ENCODE results near the gene MAP1LC3B2.

MAP1LC3B2 gene

DNA sequence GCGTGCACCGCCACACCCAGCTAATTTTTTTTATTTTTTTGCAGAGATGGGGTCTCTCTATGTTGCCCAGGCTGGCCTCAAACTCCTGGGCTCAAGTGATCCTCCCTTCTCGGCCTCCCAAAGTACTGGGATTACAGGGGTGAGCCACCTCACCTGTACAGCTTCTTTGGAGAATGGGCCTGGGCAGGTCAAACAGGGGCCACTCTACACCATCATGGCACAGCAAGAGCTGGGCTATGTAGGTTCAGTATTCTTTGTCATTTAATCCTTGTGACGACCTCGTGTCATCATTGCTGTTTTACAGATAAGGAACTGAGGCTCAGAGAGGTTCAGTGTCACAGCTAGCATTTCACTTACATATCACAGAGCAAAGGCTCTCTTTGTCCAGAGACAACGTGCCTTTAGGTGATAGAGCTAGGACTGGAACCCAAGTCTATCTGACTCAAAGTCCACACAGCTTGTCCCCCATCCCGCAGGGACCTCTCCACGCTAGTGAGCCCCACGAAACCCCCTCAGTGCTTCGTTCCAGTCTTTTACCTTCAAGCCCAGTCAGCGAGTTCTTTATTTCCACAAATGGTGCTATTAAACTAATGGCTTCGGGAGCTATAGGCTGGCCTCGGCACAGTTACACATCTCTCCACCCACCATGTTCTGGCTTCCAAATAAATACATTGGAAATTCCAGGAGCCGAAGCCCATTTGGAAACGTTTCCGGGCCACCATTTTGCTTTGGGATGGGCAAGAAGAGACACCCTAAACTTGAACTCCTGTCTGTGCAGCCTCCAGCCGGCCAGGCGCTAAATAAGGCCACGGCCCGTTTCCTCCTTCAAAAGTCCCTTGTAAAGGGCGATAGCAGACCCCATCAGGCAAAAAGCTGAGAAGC lies 660 bp upstream of the MAP1LC3B2 start:
- no peak for TF ChIP-seq CSDC2 (CRISPR knock-in tag; IDR thresholded peaks at IDR 0.05)
- TF ChIP-seq PPARA (CRISPR knock-in tag; IDR thresholded peaks at IDR 0.05; ENCODE audit: borderline replicate concordance): no peak
- no peak for TF ChIP-seq TCF4 (CRISPR knock-in tag; IDR thresholded peaks at IDR 0.05; ENCODE audit: borderline replicate concordance)
- no peak for TF ChIP-seq ISL1 (CRISPR knock-in tag; IDR thresholded peaks at IDR 0.05)
- no peak for ATAC-seq

DNA sequence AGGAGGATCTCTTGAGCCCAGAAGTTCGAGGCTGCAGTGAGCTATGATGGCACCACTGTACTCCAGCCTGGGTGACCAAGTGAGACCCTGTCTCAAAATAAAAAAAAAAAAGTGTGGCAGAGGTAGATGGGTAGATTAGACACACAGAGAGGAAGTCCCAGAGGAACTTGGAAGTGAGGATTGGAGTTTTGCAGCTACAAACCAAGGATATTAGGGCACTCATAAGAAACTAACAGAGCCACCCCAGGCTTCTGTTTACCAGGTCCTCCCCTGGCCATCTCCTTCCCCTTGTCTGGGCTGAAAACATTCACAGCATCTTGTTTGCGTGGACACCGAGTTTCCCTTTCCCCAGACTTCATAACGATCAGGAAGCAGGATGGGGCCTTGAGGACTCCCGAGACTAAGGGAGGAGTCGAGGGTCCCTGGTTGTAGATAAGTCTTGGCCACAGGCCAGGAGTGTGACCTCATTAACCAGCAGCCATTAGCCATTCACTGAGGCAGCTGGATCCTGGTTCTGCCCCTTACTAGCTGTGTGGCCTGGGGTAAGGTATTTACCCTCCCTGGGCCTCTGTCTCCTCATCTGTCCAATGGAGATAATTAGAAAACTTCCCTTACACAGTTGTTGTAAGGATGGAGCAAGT lies 2.1 kb downstream of the MAP1LC3B2 start:
- no peak for TF ChIP-seq ZNF70 (CRISPR knock-in tag; IDR thresholded peaks at IDR 0.05)
- TF ChIP-seq ZC3H10 (CRISPR knock-in tag; IDR thresholded peaks at IDR 0.05): no peak
- no peak for TF ChIP-seq SNAI2 (CRISPR knock-in tag; IDR thresholded peaks at IDR 0.05)
- TF ChIP-seq TCF4 (CRISPR knock-in tag; IDR thresholded peaks at IDR 0.05; ENCODE audit: borderline replicate concordance): no peak
- no peak for TF ChIP-seq ZNF565 (CRISPR knock-in tag; conservative IDR thresholded peaks at IDR 0.05; ENCODE audit: low read depth)
- TF ChIP-seq, protein P1, sequence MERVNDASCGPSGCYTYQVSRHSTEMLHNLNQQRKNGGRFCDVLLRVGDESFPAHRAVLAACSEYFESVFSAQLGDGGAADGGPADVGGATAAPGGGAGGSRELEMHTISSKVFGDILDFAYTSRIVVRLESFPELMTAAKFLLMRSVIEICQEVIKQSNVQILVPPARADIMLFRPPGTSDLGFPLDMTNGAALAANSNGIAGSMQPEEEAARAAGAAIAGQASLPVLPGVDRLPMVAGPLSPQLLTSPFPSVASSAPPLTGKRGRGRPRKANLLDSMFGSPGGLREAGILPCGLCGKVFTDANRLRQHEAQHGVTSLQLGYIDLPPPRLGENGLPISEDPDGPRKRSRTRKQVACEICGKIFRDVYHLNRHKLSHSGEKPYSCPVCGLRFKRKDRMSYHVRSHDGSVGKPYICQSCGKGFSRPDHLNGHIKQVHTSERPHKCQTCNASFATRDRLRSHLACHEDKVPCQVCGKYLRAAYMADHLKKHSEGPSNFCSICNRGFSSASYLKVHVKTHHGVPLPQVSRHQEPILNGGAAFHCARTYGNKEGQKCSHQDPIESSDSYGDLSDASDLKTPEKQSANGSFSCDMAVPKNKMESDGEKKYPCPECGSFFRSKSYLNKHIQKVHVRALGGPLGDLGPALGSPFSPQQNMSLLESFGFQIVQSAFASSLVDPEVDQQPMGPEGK (CRISPR knock-in tag; IDR thresholded peaks at IDR 0.05; ENCODE audit: borderline replicate concordance): no peak
- TF ChIP-seq, protein P2, sequence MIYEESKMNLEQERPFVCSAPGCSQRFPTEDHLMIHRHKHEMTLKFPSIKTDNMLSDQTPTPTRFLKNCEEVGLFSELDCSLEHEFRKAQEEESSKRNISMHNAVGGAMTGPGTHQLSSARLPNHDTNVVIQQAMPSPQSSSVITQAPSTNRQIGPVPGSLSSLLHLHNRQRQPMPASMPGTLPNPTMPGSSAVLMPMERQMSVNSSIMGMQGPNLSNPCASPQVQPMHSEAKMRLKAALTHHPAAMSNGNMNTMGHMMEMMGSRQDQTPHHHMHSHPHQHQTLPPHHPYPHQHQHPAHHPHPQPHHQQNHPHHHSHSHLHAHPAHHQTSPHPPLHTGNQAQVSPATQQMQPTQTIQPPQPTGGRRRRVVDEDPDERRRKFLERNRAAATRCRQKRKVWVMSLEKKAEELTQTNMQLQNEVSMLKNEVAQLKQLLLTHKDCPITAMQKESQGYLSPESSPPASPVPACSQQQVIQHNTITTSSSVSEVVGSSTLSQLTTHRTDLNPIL (CRISPR knock-in tag; IDR thresholded peaks at IDR 0.05; ENCODE audit: low read depth): no peak
- no peak for TF ChIP-seq ISL1 (CRISPR knock-in tag; IDR thresholded peaks at IDR 0.05)
- no peak for ATAC-seq

DNA sequence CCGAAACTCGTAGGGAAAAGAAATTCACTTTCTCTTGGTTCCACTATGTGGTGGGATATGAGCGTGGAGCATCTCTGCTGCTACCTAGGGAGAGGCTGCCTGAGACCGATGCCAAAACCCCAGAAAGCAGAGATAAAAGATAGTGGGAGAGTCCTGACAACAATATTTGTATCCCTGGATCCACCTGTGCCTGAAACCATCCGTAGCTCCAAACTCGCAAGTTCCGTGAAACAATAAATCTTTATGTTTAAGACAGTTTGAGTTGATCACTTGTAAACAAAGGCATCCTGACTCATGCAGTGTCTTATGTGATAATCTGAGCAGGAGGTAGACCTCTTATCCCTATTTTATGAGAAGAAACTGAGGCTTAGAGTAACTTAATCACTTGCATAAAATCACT lies 2.9 kb downstream of the MAP1LC3B2 start:
- no peak for ATAC-seq
- TF ChIP-seq OSR1 (CRISPR knock-in tag; IDR thresholded peaks at IDR 0.05) (no peak), ZNF70 (CRISPR knock-in tag; IDR thresholded peaks at IDR 0.05) (no peak), ARNTL (CRISPR knock-in tag; IDR thresholded peaks at IDR 0.05; ENCODE audit: borderline replicate concordance, low read depth) (no peak), RARB (CRISPR knock-in tag; IDR thresholded peaks at IDR 0.05) (no peak), GLIS3 (CRISPR knock-in tag; IDR thresholded peaks at IDR 0.05) (no peak), CSDC2 (CRISPR knock-in tag; IDR thresholded peaks at IDR 0.05) (no peak), ZFP30 (CRISPR knock-in tag; IDR thresholded peaks at IDR 0.05) (no peak)
- TF ChIP-seq, protein P3, sequence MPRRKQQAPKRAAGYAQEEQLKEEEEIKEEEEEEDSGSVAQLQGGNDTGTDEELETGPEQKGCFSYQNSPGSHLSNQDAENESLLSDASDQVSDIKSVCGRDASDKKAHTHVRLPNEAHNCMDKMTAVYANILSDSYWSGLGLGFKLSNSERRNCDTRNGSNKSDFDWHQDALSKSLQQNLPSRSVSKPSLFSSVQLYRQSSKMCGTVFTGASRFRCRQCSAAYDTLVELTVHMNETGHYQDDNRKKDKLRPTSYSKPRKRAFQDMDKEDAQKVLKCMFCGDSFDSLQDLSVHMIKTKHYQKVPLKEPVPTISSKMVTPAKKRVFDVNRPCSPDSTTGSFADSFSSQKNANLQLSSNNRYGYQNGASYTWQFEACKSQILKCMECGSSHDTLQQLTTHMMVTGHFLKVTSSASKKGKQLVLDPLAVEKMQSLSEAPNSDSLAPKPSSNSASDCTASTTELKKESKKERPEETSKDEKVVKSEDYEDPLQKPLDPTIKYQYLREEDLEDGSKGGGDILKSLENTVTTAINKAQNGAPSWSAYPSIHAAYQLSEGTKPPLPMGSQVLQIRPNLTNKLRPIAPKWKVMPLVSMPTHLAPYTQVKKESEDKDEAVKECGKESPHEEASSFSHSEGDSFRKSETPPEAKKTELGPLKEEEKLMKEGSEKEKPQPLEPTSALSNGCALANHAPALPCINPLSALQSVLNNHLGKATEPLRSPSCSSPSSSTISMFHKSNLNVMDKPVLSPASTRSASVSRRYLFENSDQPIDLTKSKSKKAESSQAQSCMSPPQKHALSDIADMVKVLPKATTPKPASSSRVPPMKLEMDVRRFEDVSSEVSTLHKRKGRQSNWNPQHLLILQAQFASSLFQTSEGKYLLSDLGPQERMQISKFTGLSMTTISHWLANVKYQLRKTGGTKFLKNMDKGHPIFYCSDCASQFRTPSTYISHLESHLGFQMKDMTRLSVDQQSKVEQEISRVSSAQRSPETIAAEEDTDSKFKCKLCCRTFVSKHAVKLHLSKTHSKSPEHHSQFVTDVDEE (CRISPR knock-in tag; IDR thresholded peaks at IDR 0.05): no peak
- TF ChIP-seq, protein P2 (CRISPR knock-in tag; IDR thresholded peaks at IDR 0.05; ENCODE audit: low read depth): no peak

DNA sequence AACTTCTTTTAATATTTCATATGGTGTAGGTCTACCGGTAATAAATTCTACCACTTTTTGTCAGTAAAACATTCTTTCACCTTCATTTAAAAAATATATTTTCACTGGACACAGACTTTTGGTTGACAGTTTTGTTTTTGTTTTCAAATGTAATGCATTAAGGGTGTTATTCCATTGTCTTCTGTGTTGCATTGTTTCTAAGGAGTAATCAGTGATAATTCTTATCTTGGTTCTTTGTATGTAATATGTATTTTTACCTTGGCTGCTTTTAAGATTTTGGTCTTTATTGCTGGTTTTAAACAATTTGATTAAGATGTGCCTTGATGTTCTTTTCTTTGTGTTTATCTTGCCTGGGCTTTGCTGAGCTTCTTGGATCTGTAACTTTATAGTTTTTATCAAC lies 4.1 kb downstream of the MAP1LC3B2 start:
- no peak for ATAC-seq
- TF ChIP-seq, protein P1 (CRISPR knock-in tag; IDR thresholded peaks at IDR 0.05; ENCODE audit: borderline replicate concordance): no peak
- TF ChIP-seq TOX (CRISPR knock-in tag; IDR thresholded peaks at IDR 0.05; ENCODE audit: borderline replicate concordance): no peak
- no peak for TF ChIP-seq ESRRG (CRISPR knock-in tag; IDR thresholded peaks at IDR 0.05)
- no peak for TF ChIP-seq ISL1 (CRISPR knock-in tag; IDR thresholded peaks at IDR 0.05)
- no peak for TF ChIP-seq RARB (CRISPR knock-in tag; IDR thresholded peaks at IDR 0.05)
- TF ChIP-seq ZFP30 (CRISPR knock-in tag; IDR thresholded peaks at IDR 0.05): no peak
- TF ChIP-seq ZNF565 (CRISPR knock-in tag; conservative IDR thresholded peaks at IDR 0.05; ENCODE audit: low read depth): no peak
- TF ChIP-seq, protein P4, sequence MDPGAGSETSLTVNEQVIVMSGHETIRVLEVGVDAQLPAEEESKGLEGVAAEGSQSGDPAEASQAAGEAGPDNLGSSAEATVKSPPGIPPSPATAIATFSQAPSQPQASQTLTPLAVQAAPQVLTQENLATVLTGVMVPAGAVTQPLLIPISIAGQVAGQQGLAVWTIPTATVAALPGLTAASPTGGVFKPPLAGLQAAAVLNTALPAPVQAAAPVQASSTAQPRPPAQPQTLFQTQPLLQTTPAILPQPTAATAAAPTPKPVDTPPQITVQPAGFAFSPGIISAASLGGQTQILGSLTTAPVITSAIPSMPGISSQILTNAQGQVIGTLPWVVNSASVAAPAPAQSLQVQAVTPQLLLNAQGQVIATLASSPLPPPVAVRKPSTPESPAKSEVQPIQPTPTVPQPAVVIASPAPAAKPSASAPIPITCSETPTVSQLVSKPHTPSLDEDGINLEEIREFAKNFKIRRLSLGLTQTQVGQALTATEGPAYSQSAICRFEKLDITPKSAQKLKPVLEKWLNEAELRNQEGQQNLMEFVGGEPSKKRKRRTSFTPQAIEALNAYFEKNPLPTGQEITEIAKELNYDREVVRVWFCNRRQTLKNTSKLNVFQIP (CRISPR knock-in tag; IDR thresholded peaks at IDR 0.05; ENCODE audit: borderline replicate concordance, low read depth): no peak
- TF ChIP-seq, protein P3 (CRISPR knock-in tag; IDR thresholded peaks at IDR 0.05): no peak
